Panc1 (cell line): ENCODE results near the gene ORM2.

Experiments
- CTCF ChIP-seq: fragments of 450-650 bp; IDR thresholded peaks from 2 replicates; pipeline ENCODE4 v1.5.1; 2017; ENCODE audit warnings: mild to moderate bottlenecking
- POLR2AphosphoS5 ChIP-seq: IDR thresholded peaks from 2 replicates; pipeline ENCODE4 v1.6.1; 2012; ENCODE audit warnings: mild to moderate bottlenecking, low read depth, low read length, moderate library complexity
- REST ChIP-seq, 2 experiments: IDR thresholded peaks; 2 replicates each; pipeline ENCODE4 v1.6.1; 2011 to 2012; ENCODE audit warnings: low read depth in 2 of 2, control low read depth in 1 of 2, low read length in 1 of 2, mild to moderate bottlenecking in 1 of 2, moderate library complexity in 1 of 2; ENCODE audit not compliant: insufficient read depth in 1 of 2
- SIN3A ChIP-seq: IDR thresholded peaks from 2 replicates; pipeline ENCODE4 v1.6.1; 2012; ENCODE audit warnings: low read depth, mild to moderate bottlenecking, low read length, moderate library complexity, borderline replicate concordance; ENCODE audit not compliant: insufficient read depth
- TCF7L2 ChIP-seq: IDR thresholded peaks from 2 replicates; pipeline ENCODE4 v1.6.1; 2011; ENCODE audit warnings: mild to moderate bottlenecking, low read depth, low read length, inconsistent platforms

DNA sequence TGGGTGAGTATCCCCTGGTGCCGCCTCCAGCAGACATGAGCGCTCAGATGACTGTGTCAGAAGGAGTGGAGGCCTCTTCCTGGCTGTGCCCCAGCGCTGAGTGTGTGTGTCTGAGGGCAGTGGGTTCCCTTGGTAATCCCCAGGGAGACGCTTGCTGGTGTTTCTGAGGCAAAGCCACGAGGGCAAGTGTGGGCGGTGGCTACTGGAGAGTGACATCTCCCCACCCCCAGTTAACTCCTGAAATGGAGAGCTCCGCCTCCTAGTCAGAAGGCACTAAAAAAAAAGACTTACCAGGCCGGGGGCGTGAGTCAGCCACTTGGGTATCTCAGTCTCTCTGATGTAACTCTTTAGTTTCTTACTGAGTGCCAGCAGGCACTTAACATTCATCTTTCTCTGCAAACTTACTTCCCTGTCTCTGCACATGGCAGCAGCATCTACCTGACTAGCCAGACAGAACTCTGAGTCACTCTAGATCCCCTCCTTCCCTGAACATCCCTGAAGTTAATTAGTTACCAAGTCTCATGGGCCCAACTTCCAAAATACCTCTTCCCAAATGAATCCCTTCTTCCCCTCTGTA is 19.3 kb downstream of the ORM2 start:
- TF ChIP-seq CTCF (no peak), REST (IDR thresholded peaks at IDR 0.05; ENCODE audit: insufficient read depth in 1 of 2, low read depth in 2 of 2, low read length in 1 of 2) (no peak), POLR2AphosphoS5 (no peak), SIN3A (no peak), TCF7L2 (no peak)
